Mesodermal cell (in vitro differentiated cells): Measurements from ENCODE around the gene TLK2.
A peak's percentile ranks its signal among the peaks of the same experiment; 100 is the strongest.
"Not testable (repeated sequence)": the region's sequence is repeated elsewhere in the genome, so short reads cannot be mapped to it uniquely, and the experiment has no call there.

Experiments
- H3K27ac ChIP-seq: 2 replicates; pipeline ENCODE4 v1.7.0; 2013; ENCODE audit warnings: mild to moderate bottlenecking, low read depth, low read length, moderate library complexity; ENCODE audit not compliant: severe bottlenecking
- H3K36me3 ChIP-seq: 2 replicates; pipeline ENCODE4 v1.7.1; 2013; ENCODE audit warnings: mild to moderate bottlenecking, low read length, moderate library complexity; ENCODE audit not compliant: control insufficient read depth, insufficient read depth
- H3K4me1 ChIP-seq: one replicate; pipeline ENCODE4 v1.7.1; 2013; ENCODE audit warnings: mild to moderate bottlenecking, low read length; ENCODE audit not compliant: insufficient read depth, control insufficient read depth, poor library complexity, severe bottlenecking
- H3K4me3 ChIP-seq: 2 replicates; pipeline ENCODE4 v1.7.0; 2013; ENCODE audit warnings: low read length, control low read depth, mild to moderate bottlenecking; ENCODE audit not compliant: insufficient read depth, poor library complexity, severe bottlenecking; ENCODE audit errors: extremely low read depth
- H3K9me3 ChIP-seq: 2 replicates; pipeline ENCODE4 v1.7.1; 2013; ENCODE audit warnings: mild to moderate bottlenecking, low read length, moderate library complexity; ENCODE audit not compliant: control insufficient read depth
- WGBS, 2 experiments: methylation state at CpG; one replicate each; pipeline ENCODE4 v1.1.5; 2013; ENCODE audit warnings: missing lambda C conversion rate in 2 of 2; ENCODE audit not compliant: insufficient coverage in 2 of 2; 5-methylcytosine and 5-hydroxymethylcytosine counted together

Gene TLK2

DNA sequence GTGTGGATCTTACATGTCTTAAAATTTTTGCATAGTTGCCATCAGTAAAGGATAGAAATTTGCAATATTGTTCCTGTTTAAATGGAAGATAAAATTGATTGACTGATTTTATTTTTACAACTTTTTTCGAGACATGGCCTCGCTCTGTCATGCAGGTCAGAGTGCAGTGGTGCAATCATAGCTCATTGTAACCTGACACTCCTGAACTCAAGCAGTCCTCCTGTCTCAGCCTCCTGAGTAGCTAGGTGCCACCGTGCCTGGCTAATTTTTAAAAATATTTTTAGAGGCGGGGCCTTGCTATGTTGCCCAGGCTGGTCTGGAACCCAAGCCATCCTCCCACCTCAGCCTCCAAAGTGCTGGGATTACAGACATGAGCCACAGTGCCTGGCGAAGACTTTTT, 42.7 kb downstream of the TLK2 start:
- H3K4me1 ChIP-seq, H3K9me3 ChIP-seq, H3K4me3 ChIP-seq, H3K27ac ChIP-seq: not testable (repeated sequence)
- peaks cover 23% of the 10 kb centered on the region for H3K36me3 ChIP-seq
- WGBS, 2 experiments = 93 to 94% methylated on average over 4 of the region's 5 CpGs

DNA sequence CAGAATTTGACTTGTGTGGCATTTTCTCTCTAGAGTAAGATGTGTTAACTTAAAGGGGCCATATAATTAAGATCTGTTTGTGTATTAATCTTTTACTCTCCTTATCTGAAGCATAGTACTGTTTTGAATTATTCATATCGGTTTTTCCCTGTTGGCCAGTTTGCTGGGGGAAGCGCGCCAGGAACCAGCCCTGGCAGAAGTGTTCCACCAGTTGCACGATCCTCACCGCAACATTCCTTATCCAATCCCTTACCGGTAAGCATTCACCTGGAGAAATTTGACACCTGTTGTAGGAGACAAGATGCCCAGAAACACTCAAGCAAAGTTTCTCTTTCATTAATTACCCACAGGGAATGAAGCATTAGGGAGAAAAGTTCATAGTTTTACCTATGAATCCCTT, 45.5 kb downstream of the TLK2 start:
- 100% methylated on average over 1 of the region's 6 CpGs; no CpG with 5 or more reads in 1 of the 2 experiments for WGBS, 2 experiments
- not testable (repeated sequence) for H3K9me3 ChIP-seq, H3K27ac ChIP-seq, H3K4me3 ChIP-seq, H3K4me1 ChIP-seq
- H3K36me3 ChIP-seq = peaks cover 38% of the 10 kb centered on the region

DNA sequence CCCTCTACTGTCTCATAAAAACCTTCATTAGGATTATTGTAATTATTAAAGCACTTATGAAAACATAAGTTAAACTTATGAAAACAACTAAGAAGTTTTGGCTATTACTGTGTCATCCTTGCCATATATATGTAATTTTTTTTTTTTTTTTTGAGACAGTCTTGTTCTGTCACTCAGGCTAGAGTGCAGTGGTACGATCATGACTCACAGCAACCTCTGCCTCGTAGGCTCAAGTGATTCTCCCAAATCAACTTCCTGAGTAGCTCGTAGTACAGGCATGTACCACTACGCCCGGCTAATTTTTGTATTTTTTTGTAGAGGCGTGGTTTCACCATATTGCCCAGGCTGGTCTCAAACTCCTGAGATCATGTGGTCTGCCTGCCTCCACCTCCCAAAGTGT, 46.7 kb downstream of the TLK2 start:
- H3K36me3 ChIP-seq = peaks cover 49% of the 10 kb centered on the region
- H3K9me3 ChIP-seq, H3K4me3 ChIP-seq, H3K27ac ChIP-seq, H3K4me1 ChIP-seq: not testable (repeated sequence)
- 88% methylated on average over 3 of the region's 6 CpGs; no CpG with 5 or more reads in 1 of the 2 experiments for WGBS, 2 experiments

DNA sequence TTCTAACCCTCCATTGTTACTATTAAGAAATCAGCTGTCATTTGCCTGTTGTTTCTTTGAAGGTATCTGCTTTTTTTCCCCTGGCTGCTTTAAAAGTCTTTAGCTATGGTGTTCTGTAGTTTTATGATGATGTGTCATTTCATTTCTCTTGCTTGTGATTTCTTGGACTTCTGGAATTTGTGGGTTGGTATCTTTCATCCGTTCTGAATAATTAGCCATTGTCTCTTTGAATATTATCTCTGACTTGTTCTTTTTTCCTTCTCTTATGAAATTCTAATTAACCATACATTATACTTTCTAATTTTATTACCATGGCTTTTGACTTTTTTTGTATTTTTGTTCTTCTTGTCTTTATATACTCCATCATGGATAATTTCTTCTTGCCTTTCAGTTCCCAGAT, 52.3 kb downstream of the TLK2 start:
- not testable (repeated sequence) for H3K9me3 ChIP-seq
- peaks cover 31% of the 10 kb centered on the region for H3K36me3 ChIP-seq

DNA sequence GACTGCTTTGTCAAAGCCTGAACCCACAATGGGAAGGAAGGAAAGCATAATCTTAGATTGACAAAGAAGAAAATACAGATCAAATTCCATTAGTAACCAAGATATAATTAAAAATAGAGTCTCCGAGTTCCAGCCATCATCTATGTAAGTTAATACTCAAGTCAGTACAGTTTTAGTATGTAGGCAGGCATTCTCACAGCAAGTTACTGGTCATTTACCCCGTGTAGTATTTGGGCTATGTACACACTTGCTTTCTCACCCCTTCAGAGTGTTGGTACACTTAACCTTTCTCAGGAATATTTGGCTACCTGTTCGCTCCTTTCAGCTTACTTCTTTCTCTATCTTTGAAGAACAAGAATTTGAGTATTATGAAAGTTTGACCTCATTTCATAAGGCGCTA, 57.9 kb downstream of the TLK2 start:
- not testable (repeated sequence) for H3K9me3 ChIP-seq, H3K4me1 ChIP-seq, H3K27ac ChIP-seq, H3K4me3 ChIP-seq
- 100% methylated on average over 1 of the region's 4 CpGs; no CpG with 5 or more reads in 1 of the 2 experiments for WGBS, 2 experiments
- H3K36me3 ChIP-seq = peaks cover 36% of the 10 kb centered on the region

More for the DNA sequence above, 52.3 kb downstream of the TLK2 start:
- H3K4me3 ChIP-seq, H3K27ac ChIP-seq, H3K4me1 ChIP-seq: not testable (repeated sequence)
- WGBS, 2 experiments = no CpG with 5 or more reads among the region's 1 CpG

DNA sequence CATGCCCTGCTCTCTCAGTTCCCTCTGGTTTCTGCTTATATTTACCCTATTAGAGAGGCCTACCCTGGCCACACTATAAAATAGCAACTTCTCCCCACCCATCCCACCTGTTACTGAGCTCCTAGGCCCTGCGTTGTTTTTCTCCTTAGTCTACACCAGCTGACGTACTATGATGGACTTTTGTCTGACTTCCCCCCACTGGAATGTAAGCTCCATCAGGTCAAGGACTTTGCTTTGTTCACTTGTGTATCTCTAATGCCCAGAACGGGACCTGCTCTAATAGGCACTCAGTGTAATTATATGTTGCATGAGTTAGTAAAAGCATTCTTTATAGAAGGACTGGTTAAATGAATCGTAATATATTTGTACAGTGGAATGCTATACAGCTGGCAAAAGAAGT, 62.4 kb downstream of the TLK2 start:
- WGBS, 2 experiments = 100% methylated on average over 4 of the region's 4 CpGs; no CpG with 5 or more reads in 1 of the 2 experiments
- not testable (repeated sequence) for H3K9me3 ChIP-seq, H3K4me1 ChIP-seq, H3K27ac ChIP-seq, H3K4me3 ChIP-seq
- H3K36me3 ChIP-seq = peaks cover 47% of the 10 kb centered on the region

DNA sequence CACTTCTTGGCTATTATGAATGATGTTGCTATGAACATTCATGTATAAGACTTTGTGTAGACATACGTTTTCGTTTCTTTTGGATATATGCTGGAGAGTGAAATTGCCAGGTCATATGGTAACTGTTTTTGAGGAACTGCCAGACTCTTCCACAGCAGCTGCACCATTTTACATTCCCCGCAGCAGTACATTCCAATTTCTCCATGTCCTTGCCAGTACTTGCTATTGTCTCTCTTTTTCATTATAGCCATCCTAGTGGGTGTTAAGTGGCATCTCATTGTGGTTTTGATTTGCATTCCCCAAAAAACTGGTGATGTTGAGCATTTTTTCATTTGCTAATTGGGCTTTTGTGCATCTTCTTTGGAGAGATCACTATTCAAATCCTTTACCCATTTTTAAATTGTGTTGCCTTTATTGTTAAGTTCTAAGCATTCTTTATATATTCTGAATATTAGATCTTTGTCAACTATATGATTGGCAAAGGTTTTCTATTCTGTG, 64.7 kb downstream of the TLK2 start:
- peaks cover 33% of the 10 kb centered on the region for H3K36me3 ChIP-seq
- H3K4me1 ChIP-seq, H3K4me3 ChIP-seq, H3K27ac ChIP-seq, H3K9me3 ChIP-seq: not testable (repeated sequence)
- WGBS, 2 experiments = 83% methylated on average over 2 of the region's 3 CpGs; no CpG with 5 or more reads in 1 of the 2 experiments

DNA sequence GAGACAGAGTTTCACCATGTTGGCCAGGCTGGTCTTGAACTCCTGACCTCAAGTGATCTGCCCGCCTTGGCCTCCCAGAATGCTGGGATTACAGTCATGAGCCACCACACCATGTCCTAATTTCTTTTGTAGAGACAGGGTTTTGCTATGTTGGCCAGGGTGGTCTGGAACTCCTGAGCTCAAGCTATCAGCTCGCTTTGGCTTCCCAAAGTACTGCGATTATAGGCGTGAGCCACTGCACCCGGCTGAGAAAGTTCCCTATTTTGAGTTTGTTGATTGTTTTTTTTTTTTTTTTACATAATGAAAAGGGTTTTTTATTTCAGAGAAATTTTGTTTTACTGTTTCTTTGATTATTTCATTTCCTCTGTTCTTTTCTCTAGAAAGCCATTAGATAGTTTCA, 67.4 kb downstream of the TLK2 start:
- H3K27ac ChIP-seq, H3K4me1 ChIP-seq, H3K9me3 ChIP-seq, H3K4me3 ChIP-seq: not testable (repeated sequence)
- WGBS, 2 experiments = 92 to 100% methylated on average over 1 to 2 of the region's 5 CpGs
- peaks cover 21% of the 10 kb centered on the region for H3K36me3 ChIP-seq

DNA sequence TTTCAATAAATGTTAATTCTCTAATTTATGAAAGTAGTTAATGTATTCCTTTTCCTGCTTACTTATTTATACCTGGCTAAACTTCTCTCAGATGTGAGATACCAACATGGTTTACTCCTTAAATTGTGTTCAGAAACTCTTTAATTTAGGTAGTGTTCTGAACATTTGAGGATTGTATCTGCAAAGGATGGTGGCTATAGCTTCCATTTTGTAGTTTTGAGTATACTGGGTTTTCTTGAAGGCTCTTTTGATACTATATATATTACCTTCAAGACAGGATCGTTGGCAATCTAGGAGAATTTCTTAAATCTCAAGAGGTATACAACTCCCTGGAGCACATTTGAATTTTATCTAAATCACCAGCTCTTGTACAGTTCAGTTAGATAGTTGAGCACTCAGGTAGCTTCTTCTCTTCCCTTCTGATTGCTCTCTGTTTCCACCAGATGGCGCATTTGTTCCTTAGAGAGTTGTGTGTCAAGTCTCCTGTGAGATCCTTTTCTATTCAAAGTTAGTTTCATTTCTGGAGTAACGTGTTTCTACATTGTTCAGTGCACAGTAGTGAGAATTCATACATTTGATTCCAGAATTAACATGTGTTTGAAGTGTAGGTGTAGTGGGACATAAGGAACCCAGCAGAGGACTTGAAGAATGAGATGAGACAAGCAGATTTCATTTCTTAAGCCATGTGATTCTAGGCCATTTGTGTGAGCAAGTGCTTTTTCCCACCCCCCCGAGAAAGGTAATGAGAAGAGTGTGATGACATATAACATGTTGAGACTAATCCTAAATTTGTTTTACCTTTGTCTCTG, 74.4 kb downstream of the TLK2 start:
- 33% methylated on average over 1 of the region's 4 CpGs; no CpG with 5 or more reads in 1 of the 2 experiments for WGBS, 2 experiments
- not testable (repeated sequence) for H3K9me3 ChIP-seq, H3K4me3 ChIP-seq, H3K4me1 ChIP-seq, H3K27ac ChIP-seq
- peaks cover 15% of the 10 kb centered on the region for H3K36me3 ChIP-seq

DNA sequence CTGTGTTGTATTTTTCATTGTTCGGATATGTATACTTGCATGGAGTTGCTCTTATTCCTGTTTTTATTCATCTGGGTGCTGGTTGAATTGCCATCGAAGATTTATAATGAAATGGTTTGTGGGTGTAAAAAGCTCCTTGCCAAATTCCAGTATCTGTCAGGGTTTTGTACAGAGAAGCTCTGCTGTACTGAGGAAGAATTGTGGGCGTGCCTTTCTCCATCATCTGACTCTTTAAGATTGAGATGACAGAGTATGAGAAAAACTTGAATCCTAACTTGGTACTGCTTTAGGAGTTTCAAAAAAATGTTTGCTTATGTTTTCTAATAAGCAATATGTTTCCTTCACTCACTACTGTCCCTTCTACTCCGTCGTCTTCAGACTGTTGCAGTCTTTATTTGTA, 78.9 kb downstream of the TLK2 start:
- not testable (repeated sequence) for H3K9me3 ChIP-seq, H3K4me3 ChIP-seq, H3K27ac ChIP-seq, H3K4me1 ChIP-seq
- H3K36me3 ChIP-seq = peaks cover 37% of the 10 kb centered on the region
- 93 to 100% methylated on average over 1 to 3 of the region's 5 CpGs for WGBS, 2 experiments

DNA sequence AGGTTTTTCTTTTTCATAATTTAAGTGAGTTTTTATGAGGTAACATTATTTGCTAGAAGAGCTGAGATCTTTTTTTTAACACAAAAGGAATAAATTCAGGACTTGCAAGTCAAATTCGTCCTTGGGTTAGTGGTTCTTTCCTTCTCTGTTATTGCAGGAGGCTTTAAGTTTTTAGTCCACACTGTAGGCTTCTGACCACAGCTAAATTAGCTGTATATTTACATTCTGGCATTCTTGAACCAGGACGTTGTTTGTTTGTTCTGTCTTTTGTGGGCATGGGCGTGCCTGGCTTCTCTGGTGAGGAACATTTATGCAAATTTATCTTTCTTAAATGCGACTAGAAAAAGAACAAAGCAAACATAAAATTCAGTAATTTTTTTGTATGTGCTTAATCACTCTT, 80.3 kb downstream of the TLK2 start:
- H3K4me1 ChIP-seq, H3K4me3 ChIP-seq, H3K9me3 ChIP-seq: not testable (repeated sequence)
- peak overlapping the region; percentile 41 for H3K27ac ChIP-seq
- WGBS, 2 experiments = 83% methylated on average over 1 of the region's 4 CpGs; no CpG with 5 or more reads in 1 of the 2 experiments
- peaks cover 51% of the 10 kb centered on the region for H3K36me3 ChIP-seq
